ENCODE results near the gene UBE3D.

Gene UBE3D

GRCh38 chr6:83068616-83069015, 3.0 kb upstream of the UBE3D start:
- Histone ChIP-seq H3K9me3 (ENCODE audit: control insufficient read depth, insufficient read depth, low read length) (no peaks in the 10 kb centered on the region), H3K36me3 (ENCODE audit: control insufficient read depth, low read length) (peaks cover 8% of the 10 kb centered on the region), H3K4me3 (ENCODE audit: low read length) (peak overlapping the region; percentile 80), H3K79me2 (ENCODE audit: control insufficient read depth, low read length) (peaks cover 78% of the 10 kb centered on the region), H3K9me2 (replicated peaks; ENCODE audit: control insufficient read depth, low read length) (no peaks in the 10 kb centered on the region), H3K27me3 (ENCODE audit: control insufficient read depth, low read length) (no peaks in the 10 kb centered on the region), H3K27ac (ENCODE audit: low read depth, low read length) (peak overlapping the region; percentile 67), H3K4me2 (ENCODE audit: low read length) (peak overlapping the region; percentile 93), H3F3A (ENCODE audit: control insufficient read depth, insufficient read depth) (peaks cover 6% of the 10 kb centered on the region; the same call in 1 of the 2 replicates), H3K4me1 (ENCODE audit: control insufficient read depth, low read length) (peaks cover 59% of the 10 kb centered on the region), H4K20me1 (ENCODE audit: control insufficient read depth, insufficient read depth, low read depth, low read length) (no peaks in the 10 kb centered on the region)
- TF ChIP-seq, protein P1, sequence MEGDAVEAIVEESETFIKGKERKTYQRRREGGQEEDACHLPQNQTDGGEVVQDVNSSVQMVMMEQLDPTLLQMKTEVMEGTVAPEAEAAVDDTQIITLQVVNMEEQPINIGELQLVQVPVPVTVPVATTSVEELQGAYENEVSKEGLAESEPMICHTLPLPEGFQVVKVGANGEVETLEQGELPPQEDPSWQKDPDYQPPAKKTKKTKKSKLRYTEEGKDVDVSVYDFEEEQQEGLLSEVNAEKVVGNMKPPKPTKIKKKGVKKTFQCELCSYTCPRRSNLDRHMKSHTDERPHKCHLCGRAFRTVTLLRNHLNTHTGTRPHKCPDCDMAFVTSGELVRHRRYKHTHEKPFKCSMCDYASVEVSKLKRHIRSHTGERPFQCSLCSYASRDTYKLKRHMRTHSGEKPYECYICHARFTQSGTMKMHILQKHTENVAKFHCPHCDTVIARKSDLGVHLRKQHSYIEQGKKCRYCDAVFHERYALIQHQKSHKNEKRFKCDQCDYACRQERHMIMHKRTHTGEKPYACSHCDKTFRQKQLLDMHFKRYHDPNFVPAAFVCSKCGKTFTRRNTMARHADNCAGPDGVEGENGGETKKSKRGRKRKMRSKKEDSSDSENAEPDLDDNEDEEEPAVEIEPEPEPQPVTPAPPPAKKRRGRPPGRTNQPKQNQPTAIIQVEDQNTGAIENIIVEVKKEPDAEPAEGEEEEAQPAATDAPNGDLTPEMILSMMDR (IDR thresholded peaks at IDR 0.05; ENCODE audit: low read depth, low read length, poor library complexity, severe bottlenecking), result no peak
- no peak for TF ChIP-seq EZH2phosphoT487 (IDR thresholded peaks at IDR 0.05; ENCODE audit: borderline replicate concordance, low read length)

- H3K4me1 ChIP-seq (ENCODE audit: control insufficient read depth, low read length), result peaks cover 63% of the 10 kb centered on the region
- H3K9me2 ChIP-seq (replicated peaks; ENCODE audit: control insufficient read depth, low read length), result no peaks in the 10 kb centered on the region
- peak within 1 kb of the TSS; percentile 67 for H3K27ac ChIP-seq (ENCODE audit: low read depth, low read length)
- no peak for TF ChIP-seq EZH2phosphoT487 (IDR thresholded peaks at IDR 0.05; ENCODE audit: borderline replicate concordance, low read length)
- TF ChIP-seq, protein P1 (IDR thresholded peaks at IDR 0.05; ENCODE audit: low read depth, low read length, poor library complexity, severe bottlenecking), result peak; percentile 91
- peaks cover 76% of the 10 kb centered on the region for H3K79me2 ChIP-seq (ENCODE audit: control insufficient read depth, low read length)
- H3K36me3 ChIP-seq (ENCODE audit: control insufficient read depth, low read length), result peaks cover 6% of the 10 kb centered on the region
- no peaks in the 10 kb centered on the region for H3K27me3 ChIP-seq (ENCODE audit: control insufficient read depth, low read length)
- no peaks in the 10 kb centered on the region for H3K9me3 ChIP-seq (ENCODE audit: control insufficient read depth, insufficient read depth, low read length)
- peak within 1 kb of the TSS; percentile 93 for H3K4me2 ChIP-seq (ENCODE audit: low read length)
- no peaks in the 10 kb centered on the region for H4K20me1 ChIP-seq (ENCODE audit: control insufficient read depth, insufficient read depth, low read depth, low read length)
- H3F3A ChIP-seq (ENCODE audit: control insufficient read depth, insufficient read depth), result peaks cover 6% of the 10 kb centered on the region; the same call in 1 of the 2 replicates
- peak within 1 kb of the TSS; percentile 80 for H3K4me3 ChIP-seq (ENCODE audit: low read length)
Observed at GRCh38 chr6:83067448-83068439, 2.1 kb upstream of the UBE3D start, which contains the start of gene DOP1A. Gene DOP1A, plus strand, starts transcription at chr6:83067671. Its CDS starts 29,307 bp downstream, at chr6:83096978.

GRCh38 chr6:83062225-83062624, 3.4 kb downstream of the UBE3D start:
- peaks cover 25% of the 10 kb centered on the region for H3K36me3 ChIP-seq (ENCODE audit: control insufficient read depth, low read length)
- H3K79me2 ChIP-seq (ENCODE audit: control insufficient read depth, low read length), result peaks cover 53% of the 10 kb centered on the region
- no peak overlapping the region for H3K4me2 ChIP-seq (ENCODE audit: low read length)
- H3K27me3 ChIP-seq (ENCODE audit: control insufficient read depth, low read length), result no peaks in the 10 kb centered on the region
- H3K9me3 ChIP-seq (ENCODE audit: control insufficient read depth, insufficient read depth, low read length), result no peaks in the 10 kb centered on the region
- H3K4me1 ChIP-seq (ENCODE audit: control insufficient read depth, low read length), result peaks cover 46% of the 10 kb centered on the region
- no peak overlapping the region for H3K4me3 ChIP-seq (ENCODE audit: low read length)
- H3K27ac ChIP-seq (ENCODE audit: low read depth, low read length), result no peak overlapping the region
- no peaks in the 10 kb centered on the region for H3K9me2 ChIP-seq (replicated peaks; ENCODE audit: control insufficient read depth, low read length)
- no peaks in the 10 kb centered on the region for H4K20me1 ChIP-seq (ENCODE audit: control insufficient read depth, insufficient read depth, low read depth, low read length)
- H3F3A ChIP-seq (ENCODE audit: control insufficient read depth, insufficient read depth), result no peaks in the 10 kb centered on the region
- TF ChIP-seq EZH2phosphoT487 (IDR thresholded peaks at IDR 0.05; ENCODE audit: borderline replicate concordance, low read length), result no peak
- TF ChIP-seq, protein P1 (IDR thresholded peaks at IDR 0.05; ENCODE audit: low read depth, low read length, poor library complexity, severe bottlenecking), result no peak
